CD4-positive, CD25-positive, alpha-beta regulatory T cell (primary cell): ENCODE results near the gene B3GALT2. TPM values are rescaled to one million over a fixed set of nuclear protein-coding genes. Genes with fewer than 3 reads are reported as not detected.

Source experiments
- polyA plus RNA-seq, 4 donors: library from polyadenylated mRNA; unstranded; fragments of 300-500 nt; fragmentation: Illumina TruSeq; gene quantifications; one replicate each; pipeline ENCODE4 v1.2.3, GENCODE V29; 2021
- total RNA-seq: library from RNA; stranded (reverse); gene quantifications from one replicate; pipeline ENCODE4 v1.2.3, GENCODE V29; 2022

Gene B3GALT2
- total and polyA plus RNA-seq, 5 donors from 2014 or later = 0.30 to 1.2 (median 0.84) TPM

Other genes starting within 250 kb of the B3GALT2 start
- gene UCHL5, start 127.3 kb downstream of the B3GALT2 start, total RNA-seq = 20.5 TPM
- 10 to 100 TPM; 52.5 to 55.5 (median 53.5) TPM for gene UCHL5, start 127.3 kb downstream of the B3GALT2 start, polyA plus RNA-seq
- gene RO60, start 127.0 kb downstream of the B3GALT2 start, total RNA-seq = 67.2 TPM
- gene RO60, start 127.0 kb downstream of the B3GALT2 start, polyA plus RNA-seq = 100 to 1,000 TPM; 119 to 157 (median 133) TPM
- 5.2 TPM for gene GLRX2, start 81.2 kb downstream of the B3GALT2 start, total RNA-seq
- gene GLRX2, start 81.2 kb downstream of the B3GALT2 start, polyA plus RNA-seq = 10 to 100 TPM in 3 of 4 donors, 1 to 10 TPM in 1; 9.1 to 13.8 (median 12.5) TPM
- gene CDC73, start 64.6 kb downstream of the B3GALT2 start, total RNA-seq = 81.0 TPM
- 10 to 100 TPM; 59.3 to 77.6 (median 63.3) TPM for gene CDC73, start 64.6 kb downstream of the B3GALT2 start, polyA plus RNA-seq